SK-N-SH treated with all-trans-retinoic acid at 6 μM for 48 hours (cell line): ENCODE results near the gene SIK3.

ENCODE experiments used
- ATAC-seq: fragments of 200-7000 bp; cut with Tn5 transposase; 3 replicates; pipeline ENCODE4 v1.9.1; 2020; ENCODE audit warnings: mild to moderate bottlenecking, moderate library complexity
- ARNTL ChIP-seq: fragments of 450-650 bp; formaldehyde crosslinking; IDR thresholded peaks from 2 replicates; pipeline ENCODE4 v1.5.0; 2020; ENCODE audit warnings: low read depth, mild to moderate bottlenecking, moderate library complexity, borderline replicate concordance
- BACH2 ChIP-seq: fragments of 250-450 bp; sonication (Bioruptor Pico); IDR thresholded peaks from 2 replicates; pipeline ENCODE4 v1.9.0; 2021; ENCODE audit warnings: mild to moderate bottlenecking, borderline replicate concordance
- CSDC2 ChIP-seq: fragments of 250-450 bp; sonication (Bioruptor Pico); IDR thresholded peaks from 2 replicates; pipeline ENCODE4 v1.5.0; 2020; ENCODE audit warnings: mild to moderate bottlenecking, moderate library complexity
- CSRNP3 ChIP-seq: fragments of 250-450 bp; sonication (Bioruptor Pico); IDR thresholded peaks from 2 replicates; pipeline ENCODE4 v1.5.1; 2021; ENCODE audit warnings: mild to moderate bottlenecking, moderate library complexity
- ESRRG ChIP-seq: fragments of 250-450 bp; sonication (Bioruptor Pico); IDR thresholded peaks from 2 replicates; pipeline ENCODE4 v1.6.1; 2021; ENCODE audit warnings: mild to moderate bottlenecking
- GLIS3 ChIP-seq: fragments of 250-450 bp; sonication (Bioruptor Pico); IDR thresholded peaks from 2 replicates; pipeline ENCODE4 v1.5.0; 2020; ENCODE audit warnings: mild to moderate bottlenecking, moderate library complexity
- OSR1 ChIP-seq: fragments of 250-450 bp; sonication (Bioruptor Pico); IDR thresholded peaks from 2 replicates; pipeline ENCODE4 v1.8.0; 2022; ENCODE audit warnings: moderate library complexity, mild to moderate bottlenecking, inconsistent platforms
- POU6F1 ChIP-seq: fragments of 250-450 bp; sonication (Bioruptor Pico); IDR thresholded peaks from 2 replicates; pipeline ENCODE4 v1.8.0; 2021; ENCODE audit warnings: low read depth, mild to moderate bottlenecking, moderate library complexity, borderline replicate concordance
- PPARA ChIP-seq: fragments of 250-450 bp; sonication (Bioruptor Pico); IDR thresholded peaks from 2 replicates; pipeline ENCODE4 v1.5.0; 2020; ENCODE audit warnings: mild to moderate bottlenecking, borderline replicate concordance
- RARB ChIP-seq: fragments of 250-450 bp; sonication (Bioruptor Pico); IDR thresholded peaks from 2 replicates; pipeline ENCODE4 v1.8.0; 2021; ENCODE audit warnings: mild to moderate bottlenecking, moderate library complexity
- SNAI2 ChIP-seq: fragments of 250-450 bp; sonication (Bioruptor Pico); IDR thresholded peaks from 2 replicates; pipeline ENCODE4 v1.5.0; 2020; ENCODE audit warnings: mild to moderate bottlenecking, moderate library complexity
- TCF4 ChIP-seq: fragments of 250-450 bp; sonication (Bioruptor Pico); IDR thresholded peaks from 2 replicates; pipeline ENCODE4 v1.8.0; 2021; ENCODE audit warnings: mild to moderate bottlenecking, moderate library complexity, borderline replicate concordance
- TOX ChIP-seq: fragments of 250-450 bp; sonication (Bioruptor Pico); IDR thresholded peaks from 2 replicates; pipeline ENCODE4 v1.8.0; 2021; ENCODE audit warnings: mild to moderate bottlenecking, moderate library complexity, borderline replicate concordance
- TSHZ2 ChIP-seq: fragments of 250-450 bp; sonication (Bioruptor Pico); IDR thresholded peaks from 2 replicates; pipeline ENCODE4 v1.5.0; 2020; ENCODE audit warnings: mild to moderate bottlenecking, moderate library complexity
- ZC3H10 ChIP-seq: fragments of 250-450 bp; sonication (Bioruptor Pico); IDR thresholded peaks from 2 replicates; pipeline ENCODE4 v1.5.1; 2021; ENCODE audit warnings: mild to moderate bottlenecking, moderate library complexity
- ZFP30 ChIP-seq: fragments of 450-650 bp; formaldehyde crosslinking; IDR thresholded peaks from 2 replicates; pipeline ENCODE4 v1.5.0; 2022; ENCODE audit warnings: mild to moderate bottlenecking, moderate library complexity
- ZNF565 ChIP-seq: fragments of 450-650 bp; formaldehyde crosslinking; conservative IDR thresholded peaks from 2 replicates; pipeline ENCODE4 v1.5.0; 2020; ENCODE audit warnings: low read depth, mild to moderate bottlenecking, moderate library complexity
- ZNF70 ChIP-seq: fragments of 450-650 bp; formaldehyde crosslinking; IDR thresholded peaks from 2 replicates; pipeline ENCODE4 v1.5.0; 2020; ENCODE audit warnings: mild to moderate bottlenecking, moderate library complexity
- TF ChIP-seq, protein P1 (sequence below): fragments of 250-450 bp; sonication (Bioruptor Pico); IDR thresholded peaks from 2 replicates; pipeline ENCODE4 v1.5.1; 2020; ENCODE audit warnings: low read depth, mild to moderate bottlenecking, moderate library complexity
- TF ChIP-seq, protein P2 (sequence below): fragments of 250-450 bp; sonication (Bioruptor Pico); IDR thresholded peaks from 2 replicates; pipeline ENCODE4 v1.8.0; 2020; ENCODE audit warnings: mild to moderate bottlenecking, moderate library complexity, borderline replicate concordance

SIK3 gene

GRCh38 chr11:116797816-116798215 lies 300.4 kb downstream of the SIK3 start:
- TF ChIP-seq OSR1 (no peak), GLIS3 (CRISPR knock-in tag) (no peak), RARB (no peak), TCF4 (no peak), ARNTL (no peak), ZC3H10 (CRISPR knock-in tag) (no peak), SNAI2 (no peak), ZFP30 (CRISPR knock-in tag) (no peak), CSDC2 (CRISPR knock-in tag) (no peak)
- no peak for ATAC-seq

GRCh38 chr11:116796548-116796947 lies 301.7 kb downstream of the SIK3 start:
- TF ChIP-seq SNAI2 (no peak), ZC3H10 (CRISPR knock-in tag) (no peak), ZNF70 (CRISPR knock-in tag) (no peak), CSDC2 (CRISPR knock-in tag) (no peak), GLIS3 (CRISPR knock-in tag) (no peak), ZFP30 (CRISPR knock-in tag) (no peak)
- ATAC-seq: no peak

DNA sequence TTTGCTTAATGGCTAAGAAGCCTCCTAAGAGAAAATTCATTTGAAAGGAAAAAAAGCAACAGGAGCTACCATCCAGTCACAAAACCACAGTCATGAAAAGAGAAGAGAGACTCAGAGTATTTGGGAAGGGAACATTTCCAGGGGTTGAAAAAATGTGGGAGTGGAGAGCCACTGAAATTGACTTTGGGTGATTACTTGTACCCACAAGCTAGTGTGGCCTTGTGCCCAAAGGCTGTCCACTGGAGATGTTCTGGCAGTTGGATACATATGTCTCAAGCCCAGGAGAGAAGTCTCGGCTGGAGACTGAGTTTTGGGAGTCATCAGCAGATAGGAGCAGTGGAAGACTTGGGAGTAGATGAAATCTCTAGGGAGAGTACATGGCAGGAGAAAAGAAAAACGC lies 303.4 kb downstream of the SIK3 start:
- no peak for TF ChIP-seq PPARA (CRISPR knock-in tag)
- TF ChIP-seq, protein P1, sequence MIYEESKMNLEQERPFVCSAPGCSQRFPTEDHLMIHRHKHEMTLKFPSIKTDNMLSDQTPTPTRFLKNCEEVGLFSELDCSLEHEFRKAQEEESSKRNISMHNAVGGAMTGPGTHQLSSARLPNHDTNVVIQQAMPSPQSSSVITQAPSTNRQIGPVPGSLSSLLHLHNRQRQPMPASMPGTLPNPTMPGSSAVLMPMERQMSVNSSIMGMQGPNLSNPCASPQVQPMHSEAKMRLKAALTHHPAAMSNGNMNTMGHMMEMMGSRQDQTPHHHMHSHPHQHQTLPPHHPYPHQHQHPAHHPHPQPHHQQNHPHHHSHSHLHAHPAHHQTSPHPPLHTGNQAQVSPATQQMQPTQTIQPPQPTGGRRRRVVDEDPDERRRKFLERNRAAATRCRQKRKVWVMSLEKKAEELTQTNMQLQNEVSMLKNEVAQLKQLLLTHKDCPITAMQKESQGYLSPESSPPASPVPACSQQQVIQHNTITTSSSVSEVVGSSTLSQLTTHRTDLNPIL (CRISPR knock-in tag): no peak
- no peak for TF ChIP-seq TSHZ2
- no peak for TF ChIP-seq OSR1
- no peak for TF ChIP-seq ESRRG (CRISPR knock-in tag)
- TF ChIP-seq ARNTL: no peak
- no peak for TF ChIP-seq ZNF70 (CRISPR knock-in tag)
- no peak for TF ChIP-seq SNAI2
- TF ChIP-seq, protein P2, sequence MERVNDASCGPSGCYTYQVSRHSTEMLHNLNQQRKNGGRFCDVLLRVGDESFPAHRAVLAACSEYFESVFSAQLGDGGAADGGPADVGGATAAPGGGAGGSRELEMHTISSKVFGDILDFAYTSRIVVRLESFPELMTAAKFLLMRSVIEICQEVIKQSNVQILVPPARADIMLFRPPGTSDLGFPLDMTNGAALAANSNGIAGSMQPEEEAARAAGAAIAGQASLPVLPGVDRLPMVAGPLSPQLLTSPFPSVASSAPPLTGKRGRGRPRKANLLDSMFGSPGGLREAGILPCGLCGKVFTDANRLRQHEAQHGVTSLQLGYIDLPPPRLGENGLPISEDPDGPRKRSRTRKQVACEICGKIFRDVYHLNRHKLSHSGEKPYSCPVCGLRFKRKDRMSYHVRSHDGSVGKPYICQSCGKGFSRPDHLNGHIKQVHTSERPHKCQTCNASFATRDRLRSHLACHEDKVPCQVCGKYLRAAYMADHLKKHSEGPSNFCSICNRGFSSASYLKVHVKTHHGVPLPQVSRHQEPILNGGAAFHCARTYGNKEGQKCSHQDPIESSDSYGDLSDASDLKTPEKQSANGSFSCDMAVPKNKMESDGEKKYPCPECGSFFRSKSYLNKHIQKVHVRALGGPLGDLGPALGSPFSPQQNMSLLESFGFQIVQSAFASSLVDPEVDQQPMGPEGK: no peak
- TF ChIP-seq GLIS3 (CRISPR knock-in tag): no peak
- TF ChIP-seq TOX (CRISPR knock-in tag): no peak
- TF ChIP-seq POU6F1 (CRISPR knock-in tag): no peak
- TF ChIP-seq CSDC2 (CRISPR knock-in tag): no peak
- no peak for TF ChIP-seq ZFP30 (CRISPR knock-in tag)
- no peak for TF ChIP-seq TCF4
- TF ChIP-seq CSRNP3 (CRISPR knock-in tag): no peak
- ATAC-seq: no peak

GRCh38 chr11:116793772-116794097 lies 304.5 kb downstream of the SIK3 start:
- peak; percentile 54 for ATAC-seq
- TF ChIP-seq ZNF565 (CRISPR knock-in tag) (no peak), ZFP30 (CRISPR knock-in tag) (no peak), OSR1 (no peak), TCF4 (no peak), SNAI2 (no peak), TOX (CRISPR knock-in tag) (no peak), ZNF70 (CRISPR knock-in tag) (no peak), BACH2 (CRISPR knock-in tag) (no peak), GLIS3 (CRISPR knock-in tag) (no peak), ZC3H10 (CRISPR knock-in tag) (no peak), PPARA (CRISPR knock-in tag) (no peak), CSRNP3 (CRISPR knock-in tag) (no peak), TSHZ2 (no peak), RARB (no peak)
